Esophagus muscularis mucosa (tissue), 4 donors: ENCODE results near the gene COMMD9. TPM values are rescaled to one million over a fixed set of nuclear protein-coding genes. Genes with fewer than 3 reads are reported as not detected.

Experiments used
- DNase-seq: peaks from one replicate; pipeline ENCODE4 v3.0.0-alpha.2; 2017; ENCODE audit errors: extremely low spot score
- H3K27ac ChIP-seq, 4 donors: fragments of 200-600 bp; sonication (generic); replicated peaks in 1 of 4; 1 replicate in 3 of 4; 2 replicates in 1 of 4; pipeline ENCODE4 v1.5.1; 2016 to 2019; ENCODE audit warnings: mild to moderate bottlenecking in 1 of 4
- H3K27me3 ChIP-seq, 4 donors: fragments of 200-600 bp; sonication (generic); one replicate each; pipeline versions ENCODE4 v1.5.1 to v1.6.0; 2016 to 2019
- H3K36me3 ChIP-seq, 4 donors: fragments of 200-600 bp; sonication (generic); one replicate each; pipeline ENCODE4 v1.5.1; 2016 to 2019
- H3K4me1 ChIP-seq, 4 donors: fragments of 200-600 bp; sonication (generic); one replicate each; pipeline ENCODE4 v1.5.1; 2016 to 2019
- H3K4me3 ChIP-seq, 4 donors: fragments of 200-600 bp; sonication (generic); 1 replicate in 2 of 4; 2 replicates in 2 of 4; pipeline ENCODE4 v1.5.1; 2016 to 2019; ENCODE audit warnings: mild to moderate bottlenecking in 4 of 4, moderate library complexity in 1 of 4
- H3K9me3 ChIP-seq, 4 donors: fragments of 200-600 bp; sonication (generic); 1 replicate in 3 of 4; 2 replicates in 1 of 4; pipeline ENCODE4 v1.5.1; 2016 to 2019
- EP300 ChIP-seq: sonication (generic); formaldehyde crosslinking; IDR thresholded peaks from one replicate; pipeline ENCODE4 v1.6.1; 2017; ENCODE audit warnings: antibody characterized with exemption
- POLR2A ChIP-seq: fragments of 450-650 bp; IDR thresholded peaks from one replicate; pipeline ENCODE4 v1.6.1; 2017; ENCODE audit warnings: antibody characterized with exemption, moderate library complexity, mild to moderate bottlenecking, low read depth
- POLR2AphosphoS5 ChIP-seq, 2 donors: sonication (generic); formaldehyde crosslinking; IDR thresholded peaks; one replicate each; pipeline ENCODE4 v1.6.1; 2017; ENCODE audit warnings: antibody characterized with exemption in 2 of 2
- WGBS: methylation state at CpG from one replicate; pipeline ENCODE4 v1.1.5; 2018; 5-methylcytosine and 5-hydroxymethylcytosine counted together
- intact Hi-C: fragments of 100-400 bp; cut with DNase I; formaldehyde crosslinking; loops from one replicate; pipeline ENCODE4 v1.15.1; 2023
- total RNA-seq, 4 donors: library from RNA; depleted of rRNA; stranded (reverse); fragments of >200 nt; gene quantifications; one replicate each; pipeline versions ENCODE4 v1.1.0 to v1.2.1, GENCODE V29; 2016
- TF ChIP-seq, protein P1 (sequence below), 3 experiments: fragments of 200-600 bp in 2 of 3; fragments of 450-650 bp in 1 of 3; sonication (generic) in 2 of 3; IDR thresholded peaks; one replicate each; pipeline ENCODE4 v1.5.1; 2017 to 2019; ENCODE audit warnings: antibody characterized with exemption in 3 of 3, mild to moderate bottlenecking in 2 of 3, moderate library complexity in 1 of 3

Gene COMMD9
- total RNA-seq, 4 donors from 2014 or later = 18.3 to 45.5 (median 27.7) TPM

DNA sequence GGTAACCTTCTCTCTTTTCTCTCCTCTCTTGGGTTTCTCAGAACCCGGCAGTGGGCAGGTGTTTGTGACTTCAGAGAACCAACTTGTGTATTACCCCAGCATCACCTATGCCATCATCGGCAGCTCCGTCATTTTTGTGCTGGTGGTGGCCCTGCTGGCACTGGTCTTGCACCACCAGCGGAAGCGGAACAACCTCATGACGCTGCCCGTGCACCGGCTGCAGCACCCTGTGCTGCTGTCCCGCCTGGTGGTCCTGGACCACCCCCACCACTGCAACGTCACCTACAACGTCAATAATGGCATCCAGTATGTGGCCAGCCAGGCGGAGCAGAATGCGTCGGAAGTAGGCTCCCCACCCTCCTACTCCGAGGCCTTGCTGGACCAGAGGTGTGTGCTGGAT lies 62.2 kb downstream of the COMMD9 start:
- H3K27ac ChIP-seq = no peak overlapping the region
- no peaks in the 10 kb centered on the region for H3K36me3 ChIP-seq
- H3K4me3 ChIP-seq = no peak overlapping the region
- TF ChIP-seq POLR2A (no peak), POLR2AphosphoS5 (IDR thresholded peaks at IDR 0.05) (no peak), EP300 (no peak)
- TF ChIP-seq, protein P1, sequence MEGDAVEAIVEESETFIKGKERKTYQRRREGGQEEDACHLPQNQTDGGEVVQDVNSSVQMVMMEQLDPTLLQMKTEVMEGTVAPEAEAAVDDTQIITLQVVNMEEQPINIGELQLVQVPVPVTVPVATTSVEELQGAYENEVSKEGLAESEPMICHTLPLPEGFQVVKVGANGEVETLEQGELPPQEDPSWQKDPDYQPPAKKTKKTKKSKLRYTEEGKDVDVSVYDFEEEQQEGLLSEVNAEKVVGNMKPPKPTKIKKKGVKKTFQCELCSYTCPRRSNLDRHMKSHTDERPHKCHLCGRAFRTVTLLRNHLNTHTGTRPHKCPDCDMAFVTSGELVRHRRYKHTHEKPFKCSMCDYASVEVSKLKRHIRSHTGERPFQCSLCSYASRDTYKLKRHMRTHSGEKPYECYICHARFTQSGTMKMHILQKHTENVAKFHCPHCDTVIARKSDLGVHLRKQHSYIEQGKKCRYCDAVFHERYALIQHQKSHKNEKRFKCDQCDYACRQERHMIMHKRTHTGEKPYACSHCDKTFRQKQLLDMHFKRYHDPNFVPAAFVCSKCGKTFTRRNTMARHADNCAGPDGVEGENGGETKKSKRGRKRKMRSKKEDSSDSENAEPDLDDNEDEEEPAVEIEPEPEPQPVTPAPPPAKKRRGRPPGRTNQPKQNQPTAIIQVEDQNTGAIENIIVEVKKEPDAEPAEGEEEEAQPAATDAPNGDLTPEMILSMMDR (IDR thresholded peaks at IDR 0.05) = no peak
- intact Hi-C loops = no loop called here
- WGBS = 98% methylated on average over 15 of the region's 15 CpGs
- no peaks in the 10 kb centered on the region for H3K27me3 ChIP-seq
- H3K9me3 ChIP-seq = no peaks in the 10 kb centered on the region
- DNase-seq = no peak
- H3K4me1 ChIP-seq = peaks cover 0 to 32% (median 29%) of the 10 kb centered on the region in 4 donors

GRCh38 chr11:36224209-36224882 lies 64.9 kb downstream of the COMMD9 start:
- WGBS = 78% methylated on average over 5 of the region's 5 CpGs
- no peak for DNase-seq

DNA sequence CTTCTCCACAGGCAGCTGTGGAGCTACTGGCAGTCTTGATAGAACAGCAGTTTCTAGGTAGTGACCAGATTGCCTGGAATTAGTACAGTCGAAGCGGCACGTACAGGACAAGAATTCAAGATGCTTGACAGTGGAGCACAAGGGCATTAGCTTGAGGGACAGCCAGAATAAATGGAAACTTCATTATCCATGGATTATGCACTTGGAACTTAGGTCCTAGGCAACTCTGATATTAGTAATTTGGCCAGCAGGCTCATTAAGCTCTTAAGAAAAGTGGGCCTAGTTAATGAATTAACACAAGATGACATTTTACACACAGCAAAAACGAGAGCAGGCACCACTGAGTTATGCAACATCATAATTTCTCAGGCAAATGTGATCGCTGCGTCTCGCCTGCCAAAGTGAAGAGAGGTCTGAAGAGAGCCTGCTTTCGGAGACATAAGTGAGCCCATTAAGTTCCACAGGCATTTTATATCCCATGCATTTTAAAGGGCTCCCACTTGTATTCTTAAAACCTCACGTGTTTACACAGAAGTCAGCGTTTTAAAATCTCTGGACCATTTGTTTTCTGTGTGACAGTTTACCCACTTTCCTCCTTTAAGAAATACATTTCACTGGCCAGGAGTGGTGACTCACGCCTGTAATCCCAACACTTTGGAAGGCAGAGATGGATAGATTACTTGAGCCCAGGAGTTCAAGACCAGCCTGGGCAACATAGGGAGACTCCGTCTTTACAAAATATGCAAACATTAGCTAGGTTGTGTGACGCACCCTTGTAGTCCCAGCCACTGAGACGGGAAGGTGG lies 66.2 kb downstream of the COMMD9 start:
- 52% methylated on average over 14 of the region's 14 CpGs for WGBS

More at GRCh38 chr11:36224209-36224882, 64.9 kb downstream of the COMMD9 start:
- Histone ChIP-seq H3K27ac (no peak overlapping the region), H3K27me3 (no peaks in the 10 kb centered on the region), H3K9me3 (peaks cover 0 to 11% (median 9%) of the 10 kb centered on the region in 4 donors), H3K4me3 (no peak overlapping the region), H3K36me3 (no peaks in the 10 kb centered on the region), H3K4me1 (peaks cover 0 to 14% (median 12%) of the 10 kb centered on the region in 4 donors)
- no peak for TF ChIP-seq EP300
- intact Hi-C loops = no loop called here

More for the DNA sequence above, 66.2 kb downstream of the COMMD9 start:
- H3K36me3 ChIP-seq = no peaks in the 10 kb centered on the region
- no peak for DNase-seq
- peak overlapping the region in 2 of 4 donors; percentile 16 to 48 for H3K27ac ChIP-seq
- peaks cover 0 to 14% (median 12%) of the 10 kb centered on the region in 4 donors for H3K4me1 ChIP-seq
- no peaks in the 10 kb centered on the region for H3K27me3 ChIP-seq
- TF ChIP-seq POLR2AphosphoS5 (IDR thresholded peaks at IDR 0.05) (no peak), POLR2A (no peak), EP300 (no peak)
- TF ChIP-seq, protein P1 (IDR thresholded peaks at IDR 0.05) = no peak
- peaks cover 0 to 11% (median 10%) of the 10 kb centered on the region in 4 donors for H3K9me3 ChIP-seq
- no peak overlapping the region for H3K4me3 ChIP-seq
- intact Hi-C loops = no loop called here

Other genes with a start within 250 kb of the COMMD9 start
- 1 to 10 TPM; 1.7 to 9.6 (median 3.1) TPM for gene PRR5L, start 6.9 kb upstream of the COMMD9 start, total RNA-seq
- gene TRAF6, start 220.8 kb upstream of the COMMD9 start, total RNA-seq = 10 to 100 TPM; 10.3 to 16.4 (median 12.8) TPM